ENCODE measurements around the gene PRODH2.
A peak's percentile ranks its signal among the peaks of the same experiment; 100 is the strongest.
"Not testable (repeated sequence)": the region's sequence is repeated elsewhere in the genome, so short reads cannot be mapped to it uniquely, and the experiment has no call there.

PRODH2 gene

GRCh38 chr19:35780717-35781116 lies 31.9 kb downstream of the PRODH2 start:
- no peak for DNase-seq

GRCh38 chr19:35780058-35780457 lies 32.6 kb downstream of the PRODH2 start:
- no peak for DNase-seq

- no peak for DNase-seq
Observed at GRCh38 chr19:35779033-35779432, 33.6 kb downstream of the PRODH2 start.

- DNase-seq: no peak
Observed at GRCh38 chr19:35777961-35778360, 34.7 kb downstream of the PRODH2 start.

GRCh38 chr19:35777086-35777841 lies 35.4 kb downstream of the PRODH2 start:
- DNase-seq: no peak

GRCh38 chr19:35776102-35776788 lies 36.4 kb downstream of the PRODH2 start:
- DNase-seq: no peak

GRCh38 chr19:35775298-35776101 lies 37.1 kb downstream of the PRODH2 start, which contains the start of gene ARHGAP33:
Gene ARHGAP33, plus strand, starts transcription at chr19:35775564. Its CDS starts 95 bp downstream, at chr19:35775659.
- peak; percentile 99 for DNase-seq

- no peak for DNase-seq
Observed at GRCh38 chr19:35775046-35775297, 37.7 kb downstream of the PRODH2 start.

- DNase-seq: no peak
Observed at GRCh38 chr19:35774274-35775045, 38.2 kb downstream of the PRODH2 start.

- peak in 1 of 2 donors; percentile 12 for DNase-seq
Observed at GRCh38 chr19:35773020-35773806, 39.4 kb downstream of the PRODH2 start.

GRCh38 chr19:35772362-35772761 lies 40.3 kb downstream of the PRODH2 start:
- DNase-seq: not testable (repeated sequence)

GRCh38 chr19:35768082-35768421 lies 44.6 kb downstream of the PRODH2 start:
- no peak for DNase-seq

- DNase-seq: no peak
Observed at GRCh38 chr19:35767288-35768081, 45.2 kb downstream of the PRODH2 start.

- DNase-seq: no peak
Observed at GRCh38 chr19:35766571-35767104, 46.0 kb downstream of the PRODH2 start.

GRCh38 chr19:35764432-35765315 lies 48.0 kb downstream of the PRODH2 start:
- DNase-seq: no peak

GRCh38 chr19:35760711-35761349 lies 51.8 kb downstream of the PRODH2 start:
- no peak for DNase-seq

- no peak for DNase-seq
Observed at GRCh38 chr19:35759697-35760096, 52.9 kb downstream of the PRODH2 start.

GRCh38 chr19:35757749-35758608 lies 54.7 kb downstream of the PRODH2 start, which contains the start of gene PROSER3:
Gene PROSER3, plus strand, starts transcription at chr19:35758176. Its CDS starts 40 bp downstream, at chr19:35758216.
- DNase-seq: peak; percentile 99 to 100

Measured in inflammatory macrophage (primary cell).